Tibial nerve (tissue), 3 donors: ENCODE data around the gene KCNQ1.

ENCODE experiments used
- CTCF ChIP-seq, 5 experiments: fragments of 200-600 bp in 3 of 5; fragments of 450-650 bp in 2 of 5; sonication (generic) in 3 of 5; IDR thresholded peaks; one replicate each; pipeline ENCODE4 v1.5.1; 2016 to 2019; ENCODE audit warnings: antibody characterized with exemption in 5 of 5, mild to moderate bottlenecking in 3 of 5, moderate library complexity in 2 of 5
- POLR2A ChIP-seq, 2 donors: fragments of 450-650 bp; IDR thresholded peaks; one replicate each; pipeline ENCODE4 v1.6.1; 2017; ENCODE audit warnings: antibody characterized with exemption in 2 of 2, mild to moderate bottlenecking in 2 of 2, moderate library complexity in 2 of 2

DNA sequence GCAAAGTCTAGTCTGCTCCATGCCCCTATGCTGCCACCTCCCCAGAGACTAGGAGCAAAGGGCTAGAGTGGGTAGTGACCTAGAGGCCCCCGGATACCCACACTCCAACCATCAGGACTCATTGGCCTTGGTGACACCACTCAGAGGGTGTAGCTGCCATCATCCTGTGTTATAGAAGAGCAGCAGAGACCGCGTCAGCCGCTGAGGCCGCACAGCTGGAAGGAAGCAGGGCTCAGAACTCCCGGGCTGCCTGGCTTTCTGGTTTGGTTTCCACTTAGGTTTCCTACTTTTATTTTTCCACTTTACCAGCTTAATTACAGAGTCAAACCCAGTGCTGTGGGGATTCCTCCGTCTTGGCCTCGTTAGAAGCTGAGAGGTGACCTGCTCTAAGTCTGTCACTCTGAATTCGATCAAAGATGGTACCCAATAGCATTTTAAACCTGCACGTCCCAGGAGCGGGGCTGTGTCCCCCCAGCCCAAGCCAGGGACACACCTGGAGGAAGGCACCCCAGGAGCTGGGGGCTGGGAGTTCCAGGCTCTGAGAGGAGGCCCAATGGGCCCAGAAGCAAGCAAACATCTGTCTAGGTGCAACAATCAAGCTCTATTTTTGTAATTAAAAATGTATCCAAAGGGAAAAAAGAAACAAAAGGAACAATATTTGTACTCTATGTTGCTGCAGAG is 442.8 kb downstream of the KCNQ1 start:
- TF ChIP-seq CTCF (IDR thresholded peaks at IDR 0.05) (no peak), POLR2A (IDR thresholded peaks at IDR 0.05) (no peak)
